Measurements from ENCODE around the gene AK5.
"Not testable (repeated sequence)": the region's sequence is repeated elsewhere in the genome, so short reads cannot be mapped to it uniquely, and the experiment has no call there.

Gene AK5

DNA sequence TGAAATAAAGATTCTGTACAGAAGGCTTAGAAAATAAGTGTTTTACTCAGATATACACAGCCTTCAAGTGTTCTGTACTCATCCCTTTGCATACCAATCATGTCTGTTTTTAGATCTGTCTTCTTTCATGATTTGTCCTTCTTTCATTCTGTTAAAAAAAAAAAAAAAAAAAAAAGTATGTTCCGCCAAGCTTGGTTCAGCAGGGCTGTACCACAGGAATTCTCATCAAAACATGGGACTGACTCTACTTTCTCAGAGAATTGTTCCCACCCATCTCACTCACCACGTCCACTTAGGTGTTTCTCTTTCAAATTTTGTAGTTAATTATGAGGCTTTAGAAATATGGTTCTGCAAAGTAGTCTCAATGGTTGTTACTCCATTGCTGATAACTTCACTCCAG is 119.0 kb downstream of the AK5 start:
- DNase-seq (ENCODE audit: low read depth in 2 of 2): no peak

DNA sequence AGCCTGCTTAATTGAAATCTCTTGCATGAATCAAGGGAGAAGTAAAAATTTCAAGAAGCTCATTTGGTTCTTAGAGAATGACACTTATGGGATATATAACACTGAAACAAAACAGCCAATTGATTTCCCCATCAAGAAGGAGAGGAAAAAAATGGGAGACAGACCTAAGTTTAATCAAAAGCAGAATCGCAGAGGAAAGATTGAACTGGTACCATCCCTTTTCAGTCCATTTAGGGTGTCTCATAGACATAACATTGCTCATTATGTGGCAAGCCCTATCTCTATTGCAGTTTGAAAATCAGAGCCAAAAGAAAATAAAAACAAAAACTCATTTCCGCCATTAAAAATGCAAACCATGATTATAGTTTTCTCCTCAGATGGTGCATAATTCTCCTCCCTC is 119.6 kb downstream of the AK5 start:
- DNase-seq (ENCODE audit: low read depth in 2 of 2): no peak

DNA sequence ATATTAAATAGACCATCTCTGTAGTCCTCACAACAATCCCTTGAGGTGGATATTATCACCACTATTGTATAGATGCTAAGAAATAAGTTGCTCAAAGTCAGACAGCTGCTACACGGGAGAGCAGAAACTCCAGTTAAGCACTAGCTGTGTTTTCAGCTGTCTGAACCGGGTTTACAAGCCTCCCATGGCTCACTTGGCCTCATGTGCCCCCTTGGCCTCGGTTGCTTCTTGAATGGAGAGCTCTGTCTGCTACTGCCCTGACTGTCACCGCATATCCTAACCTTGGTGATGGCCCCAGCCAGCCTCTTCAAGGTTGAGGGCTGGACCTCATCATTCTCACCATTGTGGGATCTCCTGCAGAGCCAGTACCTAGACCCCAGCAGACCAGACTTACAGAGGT is 123.4 kb downstream of the AK5 start:
- DNase-seq (ENCODE audit: low read depth in 2 of 2): no peak

DNA sequence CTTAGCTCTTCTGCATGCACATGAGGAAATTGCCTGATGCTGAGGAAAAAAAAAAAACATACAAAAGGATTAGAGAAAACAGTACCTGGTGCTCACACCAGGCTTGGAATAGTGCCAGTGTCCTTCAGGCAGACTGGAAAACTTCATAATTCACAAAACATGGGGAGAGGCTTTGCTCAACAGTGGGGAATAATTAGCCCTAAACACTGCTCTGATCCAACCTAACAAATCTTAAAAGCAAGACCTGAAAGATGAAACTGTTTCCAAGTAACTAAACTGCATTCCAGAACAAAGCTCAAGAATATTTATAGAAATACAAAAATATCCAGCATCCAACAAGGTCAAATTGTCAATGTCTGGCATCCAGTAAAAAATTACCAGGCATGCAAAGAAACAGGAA is 124.8 kb downstream of the AK5 start:
- no peak for DNase-seq (ENCODE audit: low read depth in 2 of 2)

DNA sequence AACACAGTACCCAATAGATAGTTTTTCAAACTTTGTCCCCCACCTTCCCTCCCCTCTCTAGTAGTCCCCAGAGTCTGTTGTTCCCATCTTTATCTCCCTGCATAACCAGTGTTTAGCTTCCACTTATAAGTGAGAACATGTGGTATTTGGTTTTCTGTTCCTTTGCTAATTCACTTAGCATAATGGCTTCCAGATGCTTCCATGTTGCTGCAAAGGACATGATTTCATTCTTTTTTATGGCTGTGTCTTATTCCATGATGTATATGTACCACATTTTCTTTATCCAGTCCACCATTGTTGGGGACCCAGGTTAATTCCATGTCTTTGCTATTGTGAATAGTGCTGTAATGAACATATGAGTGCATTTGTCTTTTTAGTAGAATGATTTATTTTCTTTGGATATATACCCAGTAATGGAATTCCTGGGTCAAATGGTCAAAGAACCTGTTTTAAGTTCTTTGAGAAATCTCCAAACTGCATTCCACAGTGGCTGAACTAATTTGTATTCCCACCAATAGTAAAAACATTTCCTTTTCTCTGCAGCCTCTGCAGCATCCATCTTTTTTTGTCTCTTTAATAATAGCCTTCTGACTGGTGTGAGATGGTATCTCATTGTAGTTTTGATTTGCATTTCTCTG is 126.0 kb downstream of the AK5 start:
- DNase-seq (ENCODE audit: low read depth in 2 of 2): no peak

DNA sequence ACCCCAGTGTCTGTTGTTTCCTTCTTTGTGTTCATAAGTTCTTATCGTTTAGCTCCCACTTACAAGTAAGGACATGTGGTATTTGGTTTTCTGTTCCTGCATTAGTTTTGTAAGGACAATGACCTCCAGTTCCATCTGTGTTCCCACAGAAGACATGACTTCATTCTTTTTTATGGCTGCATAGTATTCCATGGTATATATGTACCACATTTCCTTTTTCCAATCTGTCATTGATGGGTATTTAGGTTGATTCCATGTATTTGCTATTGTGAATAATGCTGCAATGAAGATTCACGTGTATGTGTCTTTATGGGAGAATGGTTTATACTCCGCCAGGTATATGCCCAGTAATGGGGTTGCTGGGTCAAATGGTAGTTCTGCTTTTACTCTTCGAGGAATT is 127.1 kb downstream of the AK5 start:
- DNase-seq (ENCODE audit: low read depth in 2 of 2): not testable (repeated sequence)

DNA sequence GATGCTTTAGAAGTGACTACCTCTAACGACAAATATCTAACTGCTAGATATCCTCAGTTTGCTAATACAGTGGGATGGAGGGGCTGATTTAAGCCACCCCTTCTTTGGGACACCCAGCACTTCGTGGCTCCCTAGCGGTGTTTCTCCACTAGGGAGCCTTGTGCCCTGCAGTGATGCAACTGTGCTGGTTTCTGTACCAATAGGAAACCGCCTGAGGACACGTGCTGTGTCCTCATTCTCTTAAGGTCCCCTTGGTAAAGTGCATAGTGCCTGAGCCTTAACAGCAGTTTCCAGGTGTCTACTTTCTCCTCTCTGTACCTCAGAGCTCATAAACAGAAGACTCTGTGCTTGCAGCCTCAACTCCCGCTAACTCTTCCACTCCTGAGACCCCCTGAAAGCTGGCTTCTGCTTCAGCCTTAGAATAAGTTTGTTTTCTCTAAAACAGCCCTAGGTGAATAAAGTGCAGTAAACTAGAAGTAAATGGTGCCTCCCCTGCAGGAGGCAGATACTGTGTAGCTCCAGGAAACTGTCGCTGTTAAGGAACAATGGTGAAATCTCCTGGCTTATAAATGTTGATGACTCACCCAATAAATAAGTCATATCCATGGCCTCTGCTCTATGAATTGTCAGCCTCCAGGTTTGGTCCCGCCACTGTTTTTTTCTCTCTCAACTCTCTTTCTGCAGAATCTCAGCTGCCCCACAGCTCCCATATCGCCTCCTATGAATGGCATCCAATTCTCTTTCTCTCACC is 130.4 kb downstream of the AK5 start:
- no peak for DNase-seq (ENCODE audit: low read depth in 2 of 2)

DNA sequence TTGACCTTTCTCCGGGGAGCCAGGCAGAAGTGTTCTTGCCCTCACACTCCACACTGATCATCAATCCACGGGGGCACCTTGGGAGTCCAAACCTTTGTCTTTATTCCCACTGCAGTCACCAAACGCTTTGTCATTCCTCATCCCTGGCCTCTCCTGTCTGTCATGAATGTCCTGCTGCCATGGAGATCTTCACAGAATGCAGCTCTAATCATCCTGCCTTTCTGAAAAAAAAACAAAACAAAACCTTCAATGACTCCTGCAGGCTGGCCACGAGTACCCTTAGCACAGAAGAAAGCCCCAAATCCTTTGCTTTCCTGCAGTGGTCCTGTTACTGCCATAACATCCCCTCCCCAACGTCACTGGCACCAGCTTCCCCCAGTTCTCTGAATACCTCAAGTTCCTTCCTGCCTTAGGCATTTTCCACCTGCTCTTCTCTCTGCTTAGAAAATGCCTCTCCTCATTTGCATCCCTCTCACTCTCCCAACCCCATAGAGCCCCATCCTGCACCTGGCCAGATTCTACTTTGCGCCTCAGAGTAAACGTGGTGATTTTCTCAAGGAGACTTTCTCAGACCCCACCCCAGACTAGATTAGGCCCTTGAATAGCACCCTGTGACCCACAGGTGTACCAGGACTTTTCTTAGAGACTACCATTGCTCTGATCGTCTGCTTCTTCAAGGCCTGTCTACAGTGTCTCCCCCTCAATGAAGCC is 131.2 kb downstream of the AK5 start:
- no peak for DNase-seq (ENCODE audit: low read depth in 2 of 2)

DNA sequence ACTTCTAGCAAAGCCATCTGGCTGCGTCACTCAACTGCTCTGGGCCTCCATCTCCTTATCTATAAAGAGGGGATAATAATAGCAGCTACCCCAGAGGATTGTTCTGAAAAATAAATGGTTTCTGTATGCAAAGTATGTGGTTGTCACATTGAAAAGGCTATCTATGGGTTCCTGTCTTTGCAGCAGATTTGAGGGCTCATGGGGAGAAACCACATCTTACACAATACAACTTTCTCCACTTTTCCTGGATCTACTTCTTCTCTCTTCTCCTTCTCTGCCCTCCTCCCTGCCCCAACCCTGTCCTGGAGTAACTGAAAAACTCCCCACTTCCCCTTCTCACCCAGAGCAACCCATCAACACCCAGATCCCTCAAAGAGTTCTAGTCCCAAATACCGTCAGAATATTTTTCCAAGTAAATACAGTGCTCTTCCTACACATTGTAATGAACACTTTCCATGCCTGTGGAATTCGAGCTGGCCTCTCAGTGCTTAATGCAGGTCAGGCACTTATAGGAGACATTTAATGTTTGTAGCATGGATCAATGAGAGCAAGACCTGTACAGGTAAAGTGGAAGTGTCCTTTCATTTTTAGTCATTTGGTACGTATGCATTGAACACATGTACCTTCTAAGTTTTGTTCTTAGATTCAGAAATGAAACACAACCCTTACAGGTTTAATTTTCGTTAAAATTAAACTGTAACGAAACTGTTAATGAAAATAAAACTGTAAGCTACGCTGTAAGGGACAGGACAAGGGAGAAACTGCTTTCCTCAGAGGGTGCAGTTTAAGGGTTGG is 131.9 kb downstream of the AK5 start:
- no peak for DNase-seq (ENCODE audit: low read depth in 2 of 2)

DNA sequence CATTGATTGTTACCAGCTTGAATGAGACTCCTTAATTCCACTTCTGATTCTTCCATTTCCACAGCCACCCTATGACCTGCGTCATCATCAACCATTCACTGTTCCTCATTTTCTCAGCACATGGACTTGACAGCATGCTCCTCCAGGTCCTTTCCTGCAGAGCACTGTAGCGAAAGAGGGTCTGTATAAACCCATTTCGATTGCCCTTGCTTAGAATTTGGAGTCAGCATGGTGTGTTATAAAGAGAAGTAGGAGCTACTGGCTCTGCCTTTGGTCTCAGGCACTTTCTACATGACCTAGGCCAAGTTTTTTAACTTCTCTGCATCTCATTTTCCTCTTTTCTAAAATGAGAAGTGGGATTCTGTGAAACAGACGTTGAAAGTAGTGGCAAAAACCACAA is 133.8 kb downstream of the AK5 start:
- DNase-seq (ENCODE audit: low read depth in 2 of 2): no peak

GRCh38 chr1:77416692-77417450 is 135.1 kb downstream of the AK5 start:
- no peak for DNase-seq (ENCODE audit: low read depth in 2 of 2)

GRCh38 chr1:77418055-77418454 is 136.2 kb downstream of the AK5 start:
- not testable (repeated sequence) for DNase-seq (ENCODE audit: low read depth in 2 of 2)

- DNase-seq (ENCODE audit: low read depth in 2 of 2): no peak
Measured at GRCh38 chr1:77421504-77422233, 139.8 kb downstream of the AK5 start.

DNA sequence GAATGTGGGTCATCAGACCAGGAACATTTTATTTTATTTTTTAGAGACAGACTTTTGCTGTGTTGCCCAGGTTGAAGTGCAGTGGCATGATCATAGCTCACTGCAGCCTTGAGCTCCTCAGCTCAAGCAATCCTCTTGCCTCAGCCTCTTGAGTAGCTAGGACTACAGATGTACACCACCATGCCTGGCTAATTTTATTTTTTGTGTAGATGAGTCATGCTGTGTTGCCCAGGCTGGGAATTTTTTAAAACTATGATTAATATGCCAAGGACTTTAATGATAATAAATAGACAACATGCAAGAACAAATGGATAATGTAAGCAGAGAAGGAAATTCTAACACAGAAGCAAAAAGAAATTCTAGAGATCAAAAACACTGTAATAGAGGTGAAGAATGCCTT is 142.4 kb downstream of the AK5 start:
- DNase-seq (ENCODE audit: low read depth in 2 of 2): no peak

GRCh38 chr1:77428068-77428467 is 146.2 kb downstream of the AK5 start:
- DNase-seq (ENCODE audit: low read depth in 2 of 2): no peak

DNA sequence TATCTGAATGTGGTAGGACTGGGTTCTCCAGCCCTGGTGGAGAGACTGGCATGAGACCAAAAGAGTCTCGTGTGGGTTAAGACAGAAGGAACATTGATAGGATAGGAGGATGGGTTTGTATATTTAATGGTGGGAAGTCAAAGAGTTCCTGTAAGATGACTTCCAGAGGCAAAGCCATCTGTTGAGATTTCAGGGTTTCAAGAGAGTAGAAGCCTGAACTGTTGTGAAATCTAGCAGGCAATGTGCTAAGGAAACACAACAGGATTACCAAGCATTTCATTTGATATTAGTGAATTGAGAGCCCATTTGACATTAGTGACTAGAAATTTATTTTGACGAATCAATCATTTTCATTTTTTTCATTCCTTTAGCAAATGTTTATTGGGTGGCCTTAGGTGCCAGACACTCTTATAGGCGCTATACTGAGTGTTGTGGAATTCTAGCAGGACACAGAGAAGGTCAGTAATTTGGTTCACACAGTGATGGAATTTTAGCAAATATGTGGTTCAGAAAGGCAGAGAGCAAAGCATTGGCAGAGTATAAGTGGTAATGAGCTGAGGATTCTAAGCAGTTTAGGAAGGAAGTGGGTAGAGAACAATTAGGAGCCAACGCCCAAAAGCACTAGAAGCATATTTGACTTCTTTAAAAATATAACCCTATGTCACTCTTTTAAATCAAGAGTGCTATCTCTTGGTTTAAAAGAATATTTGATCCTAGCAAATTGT is 149.3 kb downstream of the AK5 start:
- no peak for DNase-seq (ENCODE audit: low read depth in 2 of 2)

DNA sequence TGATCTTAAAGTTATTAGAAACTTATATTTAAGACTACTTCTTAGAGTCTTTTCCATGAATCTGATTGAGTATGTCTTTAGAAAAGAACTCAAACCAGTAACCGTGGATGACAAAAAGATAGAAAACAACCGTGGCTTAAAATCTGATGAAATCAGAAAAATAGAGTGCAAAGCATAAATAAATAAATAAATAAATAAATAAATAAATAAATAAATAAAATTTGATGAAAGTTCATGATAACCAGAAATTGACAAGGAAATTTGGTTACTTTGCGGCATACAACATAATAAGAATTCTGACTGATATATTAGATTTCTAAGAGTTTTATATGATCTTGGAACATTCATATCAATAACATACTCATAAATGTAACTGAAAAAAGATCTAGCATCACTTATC is 152.1 kb downstream of the AK5 start:
- no peak for DNase-seq (ENCODE audit: low read depth in 2 of 2)

GRCh38 chr1:77434967-77435366 is 153.1 kb downstream of the AK5 start:
- no peak for DNase-seq (ENCODE audit: low read depth in 2 of 2)

GRCh38 chr1:77438236-77438913 is 156.6 kb downstream of the AK5 start:
- no peak for DNase-seq (ENCODE audit: low read depth in 2 of 2)

Data from stimulated activated CD4-positive, alpha-beta T cell treated with anti-CD3 and anti-CD28 coated beads, Interleukin-12 subunit alpha, Interleukin-12 subunit beta, amount 100 ng/mL, for 24 hours (primary cell).